BE2C (cell line): ENCODE results near the gene CHRM5.

Experiments used
- DNase-seq: peaks from one replicate; pipeline ENCODE4 v3.0.0-alpha.2; 2020
- H3K27me3 ChIP-seq: fragments of 250-450 bp; sonication (Bioruptor Pico); 2 replicates; pipeline ENCODE4 v1.5.1; 2020; ENCODE audit warnings: mild to moderate bottlenecking
- H3K36me3 ChIP-seq: fragments of 250-450 bp; sonication (Bioruptor Pico); 2 replicates; pipeline ENCODE4 v1.5.1; 2020; ENCODE audit warnings: mild to moderate bottlenecking
- H3K4me1 ChIP-seq: fragments of 250-450 bp; sonication (Bioruptor Pico); 2 replicates; pipeline ENCODE4 v1.5.1; 2020
- H3K4me3 ChIP-seq: 2 replicates; pipeline ENCODE4 v1.5.1; 2011; ENCODE audit warnings: low read depth, low read length
- H3K9me3 ChIP-seq: fragments of 250-450 bp; sonication (Bioruptor Pico); 2 replicates; pipeline ENCODE4 v1.5.1; 2020
- TF ChIP-seq, protein P1 (sequence below): IDR thresholded peaks from 2 replicates; pipeline ENCODE4 v1.5.1; 2012; ENCODE audit warnings: mild to moderate bottlenecking, low read depth, low read length

Gene CHRM5

DNA sequence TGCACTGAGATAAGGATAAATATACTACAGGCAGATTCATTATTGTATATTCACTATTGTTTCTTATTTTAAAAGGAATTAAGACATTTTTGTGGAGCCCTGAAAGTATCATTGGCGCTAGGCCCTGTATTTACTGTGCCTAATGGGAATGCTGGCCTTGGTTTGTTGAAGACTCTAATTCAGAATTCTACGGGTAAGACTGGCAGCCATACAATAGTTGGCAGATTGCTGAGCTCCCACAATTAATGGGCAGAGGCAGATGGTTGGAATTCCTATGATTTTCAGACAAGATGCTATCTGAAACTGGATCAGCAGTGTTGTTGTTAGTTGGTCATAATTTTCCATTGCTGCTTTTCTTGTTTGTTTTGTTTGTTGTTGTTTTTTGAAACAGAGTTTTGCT is 148.3 kb downstream of the CHRM5 start:
- H3K27me3 ChIP-seq, result no peaks in the 10 kb centered on the region
- H3K4me1 ChIP-seq, result no peaks in the 10 kb centered on the region
- H3K36me3 ChIP-seq, result no peaks in the 10 kb centered on the region
- TF ChIP-seq, protein P1, sequence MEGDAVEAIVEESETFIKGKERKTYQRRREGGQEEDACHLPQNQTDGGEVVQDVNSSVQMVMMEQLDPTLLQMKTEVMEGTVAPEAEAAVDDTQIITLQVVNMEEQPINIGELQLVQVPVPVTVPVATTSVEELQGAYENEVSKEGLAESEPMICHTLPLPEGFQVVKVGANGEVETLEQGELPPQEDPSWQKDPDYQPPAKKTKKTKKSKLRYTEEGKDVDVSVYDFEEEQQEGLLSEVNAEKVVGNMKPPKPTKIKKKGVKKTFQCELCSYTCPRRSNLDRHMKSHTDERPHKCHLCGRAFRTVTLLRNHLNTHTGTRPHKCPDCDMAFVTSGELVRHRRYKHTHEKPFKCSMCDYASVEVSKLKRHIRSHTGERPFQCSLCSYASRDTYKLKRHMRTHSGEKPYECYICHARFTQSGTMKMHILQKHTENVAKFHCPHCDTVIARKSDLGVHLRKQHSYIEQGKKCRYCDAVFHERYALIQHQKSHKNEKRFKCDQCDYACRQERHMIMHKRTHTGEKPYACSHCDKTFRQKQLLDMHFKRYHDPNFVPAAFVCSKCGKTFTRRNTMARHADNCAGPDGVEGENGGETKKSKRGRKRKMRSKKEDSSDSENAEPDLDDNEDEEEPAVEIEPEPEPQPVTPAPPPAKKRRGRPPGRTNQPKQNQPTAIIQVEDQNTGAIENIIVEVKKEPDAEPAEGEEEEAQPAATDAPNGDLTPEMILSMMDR, result no peak
- DNase-seq, result no peak
- H3K9me3 ChIP-seq, result no peaks in the 10 kb centered on the region
- H3K4me3 ChIP-seq, result no peak overlapping the region
